Activated CD4-positive, alpha-beta T cell treated with anti-CD3 and anti-CD28 coated beads, Interleukin-2, amount 10 ng/mL, durations not matched to agents 24 days and 14 days (primary cell): ENCODE measurements around the gene PKMYT1. TPM values are rescaled to one million over a fixed set of nuclear protein-coding genes. Genes with fewer than 3 reads are reported as not detected.

Experiments
- DNase-seq: peaks from one replicate; pipeline ENCODE4 v3.0.0; 2022
- H3K27ac Mint-ChIP-seq: one replicate; pipeline ENCODE4 v1.8.0; 2022; ENCODE audit warnings: mild to moderate bottlenecking, mixed read lengths
- H3K27me3 Mint-ChIP-seq: one replicate; pipeline ENCODE4 v1.8.0; 2022; ENCODE audit warnings: mixed read lengths
- H3K36me3 Mint-ChIP-seq: one replicate; pipeline ENCODE4 v1.8.0; 2022; ENCODE audit warnings: low read depth, mild to moderate bottlenecking, mixed read lengths
- H3K4me1 Mint-ChIP-seq: one replicate; pipeline ENCODE4 v1.8.0; 2021; ENCODE audit warnings: mixed read lengths
- H3K4me3 Mint-ChIP-seq: one replicate; pipeline ENCODE4 v1.8.0; 2022; ENCODE audit warnings: mild to moderate bottlenecking, moderate library complexity, mixed read lengths
- H3K9me3 Mint-ChIP-seq: one replicate; pipeline ENCODE4 v1.8.0; 2021; ENCODE audit warnings: mixed read lengths
- intact Hi-C: fragments of 100-400 bp; cut with micrococcal nuclease; formaldehyde crosslinking; loops from one replicate; pipeline ENCODE4 v1.15.1; 2023
- total RNA-seq: library from RNA; stranded (reverse); gene quantifications from 2 replicates; pipeline ENCODE4 v1.2.3, GENCODE V29; 2022

Gene PKMYT1
- total RNA-seq, 1 donor from 2014 or later: 152 TPM

- peaks cover 19% of the 10 kb centered on the region for H3K36me3 Mint-ChIP-seq
- H3K4me1 Mint-ChIP-seq: peaks cover 41% of the 10 kb centered on the region
Measured at GRCh38 chr16:3022684-3023414, 42.6 kb upstream of the PKMYT1 start.

GRCh38 chr16:3022208-3022683, 42.0 kb upstream of the PKMYT1 start:
- intact Hi-C loops: loop anchor here (10.0 kb wide), 1 partner anchor 263 kb away; the partner anchor contains the start of gene ZNF263
- Mint-ChIP-seq H3K27ac (peak overlapping the region; percentile 95), H3K4me3 (peak overlapping the region; percentile 83), H3K4me1 (peaks cover 41% of the 10 kb centered on the region), H3K27me3 (peaks cover 8% of the 10 kb centered on the region), H3K9me3 (no peaks in the 10 kb centered on the region), H3K36me3 (peaks cover 17% of the 10 kb centered on the region)
- DNase-seq: peak; percentile 91

More at GRCh38 chr16:3022684-3023414, 42.6 kb upstream of the PKMYT1 start:
- Mint-ChIP-seq H3K9me3 (no peaks in the 10 kb centered on the region), H3K27ac (peak overlapping the region; percentile 95), H3K27me3 (peaks cover 8% of the 10 kb centered on the region), H3K4me3 (peak overlapping the region; percentile 83)
- intact Hi-C loops: loop anchor here (10.0 kb wide), 1 partner anchor 262 kb away; the partner anchor contains the start of gene ZNF263
- peak; percentile 78 for DNase-seq

DNA sequence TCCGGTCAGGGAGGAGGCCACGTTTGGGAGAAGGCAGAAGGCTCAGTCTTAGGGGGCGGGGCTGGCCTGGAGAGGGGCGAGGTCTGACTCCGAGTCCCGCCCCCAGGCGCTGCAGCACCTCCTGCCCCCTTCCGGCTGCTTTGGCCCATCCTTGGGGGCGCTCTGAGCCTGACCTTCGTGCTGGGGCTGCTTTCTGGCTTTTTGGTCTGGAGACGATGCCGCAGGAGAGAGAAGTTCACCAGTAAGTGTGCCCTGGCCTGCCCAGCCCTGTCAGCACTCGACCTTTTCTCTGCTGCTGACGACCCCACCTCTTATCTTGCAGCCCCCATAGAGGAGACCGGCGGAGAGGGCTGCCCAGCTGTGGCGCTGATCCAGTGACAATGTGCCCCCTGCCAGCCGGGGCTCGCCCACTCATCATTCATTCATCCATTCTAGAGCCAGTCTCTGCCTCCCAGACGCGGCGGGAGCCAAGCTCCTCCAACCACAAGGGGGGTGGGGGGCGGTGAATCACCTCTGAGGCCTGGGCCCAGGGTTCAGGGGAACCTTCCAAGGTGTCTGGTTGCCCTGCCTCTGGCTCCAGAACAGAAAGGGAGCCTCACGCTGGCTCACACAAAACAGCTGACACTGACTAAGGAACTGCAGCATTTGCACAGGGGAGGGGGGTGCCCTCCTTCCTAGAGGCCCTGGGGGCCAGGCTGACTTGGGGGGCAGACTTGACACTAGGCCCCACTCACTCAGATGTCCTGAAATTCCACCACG, 41.4 kb upstream of the PKMYT1 start:
- H3K27me3 Mint-ChIP-seq: peaks cover 13% of the 10 kb centered on the region
- peak; percentile 93 for DNase-seq
- peak overlapping the region; percentile 95 for H3K27ac Mint-ChIP-seq
- peaks cover 41% of the 10 kb centered on the region for H3K4me1 Mint-ChIP-seq
- intact Hi-C loops: loop anchor here (2.0 to 10.0 kb wide), 2 partner anchors 51 to 263 kb away; partner anchors contain the start of gene ZNF263
- H3K4me3 Mint-ChIP-seq: peak overlapping the region; percentile 83
- H3K36me3 Mint-ChIP-seq: peaks cover 11% of the 10 kb centered on the region
- H3K9me3 Mint-ChIP-seq: no peaks in the 10 kb centered on the region

- H3K4me1 Mint-ChIP-seq: peaks cover 37% of the 10 kb centered on the region
- DNase-seq: peak; percentile 82
- intact Hi-C loops: loop anchor here (1.0 to 10.0 kb wide), 3 partner anchors 17 to 264 kb away; partner anchors contain the start of gene ZNF263
Measured at GRCh38 chr16:3020604-3021448, 40.6 kb upstream of the PKMYT1 start.

DNA sequence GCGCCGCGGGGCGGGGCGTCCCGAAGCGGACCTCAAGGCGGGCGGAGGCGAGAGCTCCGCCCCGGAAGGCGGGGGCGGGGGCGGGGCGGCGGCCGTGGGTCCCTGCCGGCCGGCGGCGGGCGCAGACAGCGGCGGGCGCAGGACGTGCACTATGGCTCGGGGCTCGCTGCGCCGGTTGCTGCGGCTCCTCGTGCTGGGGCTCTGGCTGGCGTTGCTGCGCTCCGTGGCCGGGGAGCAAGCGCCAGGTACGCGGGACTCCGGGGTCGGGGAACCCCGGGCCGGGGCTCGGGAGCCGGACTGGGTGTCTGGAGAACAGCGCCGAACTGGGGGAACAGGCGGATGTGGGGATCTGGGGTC, 40.0 kb upstream of the PKMYT1 start, which contains the start of gene TNFRSF12A:
TNFRSF12A (plus strand) TSS at position 122 of the 357 bp plus-strand sequence; CDS start at position 152, 30 bp downstream.
- intact Hi-C loops: loop anchor here (1.0 to 10.0 kb wide), 3 partner anchors 16 to 265 kb away; partner anchors contain the start of gene ZNF263

More at GRCh38 chr16:3020604-3021448, 40.6 kb upstream of the PKMYT1 start:
- H3K27ac Mint-ChIP-seq: peak overlapping the region; percentile 95
- peak overlapping the region; percentile 83 for H3K4me3 Mint-ChIP-seq
- peaks cover 13% of the 10 kb centered on the region for H3K27me3 Mint-ChIP-seq
- no peaks in the 10 kb centered on the region for H3K9me3 Mint-ChIP-seq
- peaks cover 3% of the 10 kb centered on the region for H3K36me3 Mint-ChIP-seq

GRCh38 chr16:3019594-3020246, 39.5 kb upstream of the PKMYT1 start:
- peaks cover 3% of the 10 kb centered on the region for H3K36me3 Mint-ChIP-seq
- H3K4me3 Mint-ChIP-seq: peak overlapping the region; percentile 83
- H3K9me3 Mint-ChIP-seq: no peaks in the 10 kb centered on the region
- intact Hi-C loops: loop anchor here (1.0 to 10.0 kb wide), 3 partner anchors 15 to 265 kb away; partner anchors contain the start of gene ZNF263
- peak overlapping the region; percentile 86 for H3K27ac Mint-ChIP-seq
- DNase-seq: no peak
- peaks cover 37% of the 10 kb centered on the region for H3K4me1 Mint-ChIP-seq
- H3K27me3 Mint-ChIP-seq: peaks cover 16% of the 10 kb centered on the region

More for the DNA sequence above, 40.0 kb upstream of the PKMYT1 start, which contains the start of gene TNFRSF12A:
- Mint-ChIP-seq H3K9me3 (no peaks in the 10 kb centered on the region), H3K4me3 (peak within 1 kb of the TSS; percentile 83), H3K4me1 (peaks cover 37% of the 10 kb centered on the region), H3K27ac (peak within 1 kb of the TSS; percentile 95), H3K27me3 (peaks cover 13% of the 10 kb centered on the region), H3K36me3 (peaks cover 3% of the 10 kb centered on the region)
- DNase-seq: peak; percentile 92

DNA sequence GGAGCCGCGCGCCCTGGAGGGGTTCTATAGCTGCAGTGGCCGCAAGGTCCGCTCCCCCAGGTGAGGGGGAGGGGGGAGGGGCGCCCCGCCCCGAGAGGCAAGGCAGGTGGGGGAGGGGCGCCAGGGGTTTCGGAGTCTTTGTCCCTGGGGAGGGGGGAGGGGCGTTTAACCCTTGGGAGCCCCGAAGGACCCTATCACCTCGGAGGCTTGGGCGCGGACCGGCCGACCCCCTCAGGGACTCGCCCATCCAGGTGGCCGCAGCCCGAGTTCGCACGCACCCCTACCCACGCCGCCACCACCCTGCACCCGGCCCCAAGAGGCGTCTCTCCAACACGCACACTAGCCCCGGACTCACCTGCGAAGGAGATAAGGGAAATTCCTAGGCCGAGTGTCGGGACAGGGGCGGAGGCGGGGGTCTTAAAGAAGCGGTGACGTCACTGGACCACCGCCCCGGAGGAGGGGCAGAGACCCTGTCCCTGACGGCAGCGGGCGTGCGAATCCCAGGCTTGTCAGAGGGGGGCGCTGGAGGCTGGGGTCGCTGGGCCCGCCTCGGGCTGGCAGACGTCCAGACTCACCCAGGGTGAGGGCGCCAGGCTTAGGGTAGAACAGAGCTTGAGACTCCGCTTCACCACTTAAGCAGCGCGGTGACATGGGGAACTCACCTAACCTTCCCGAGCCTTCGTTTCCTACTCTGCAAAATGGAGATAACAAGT, 37.7 kb upstream of the PKMYT1 start, which contains the start of gene CLDN6:
CLDN6 (minus strand) TSS at position 390 of the 713 bp plus-strand sequence. CDS start 2,162 bp downstream, outside the sequence.
- peak; percentile 75 for DNase-seq
- Mint-ChIP-seq H3K4me1 (peaks cover 28% of the 10 kb centered on the region), H3K9me3 (no peaks in the 10 kb centered on the region), H3K36me3 (no peaks in the 10 kb centered on the region), H3K27me3 (peaks cover 23% of the 10 kb centered on the region), H3K27ac (peak within 1 kb of the TSS; percentile 58), H3K4me3 (peak within 1 kb of the TSS; percentile 21)
- intact Hi-C loops: no loop called here

- intact Hi-C loops: no loop called here
- no peak overlapping the region for H3K27ac Mint-ChIP-seq
- H3K36me3 Mint-ChIP-seq: no peaks in the 10 kb centered on the region
- peaks cover 29% of the 10 kb centered on the region for H3K27me3 Mint-ChIP-seq
- H3K4me1 Mint-ChIP-seq: peaks cover 22% of the 10 kb centered on the region
- no peak for DNase-seq
- H3K4me3 Mint-ChIP-seq: no peak overlapping the region
- H3K9me3 Mint-ChIP-seq: no peaks in the 10 kb centered on the region
Measured at GRCh38 chr16:3017344-3017743, 37.1 kb upstream of the PKMYT1 start.

- Mint-ChIP-seq H3K27ac (no peak overlapping the region), H3K4me1 (peaks cover 9% of the 10 kb centered on the region), H3K4me3 (no peak overlapping the region), H3K36me3 (no peaks in the 10 kb centered on the region), H3K9me3 (no peaks in the 10 kb centered on the region), H3K27me3 (peaks cover 31% of the 10 kb centered on the region)
- DNase-seq: no peak
- intact Hi-C loops: no loop called here
Measured at GRCh38 chr16:3015865-3016521, 35.7 kb upstream of the PKMYT1 start.

GRCh38 chr16:3014971-3015370, 34.7 kb upstream of the PKMYT1 start:
- no peak for DNase-seq
- H3K9me3 Mint-ChIP-seq: no peaks in the 10 kb centered on the region
- peaks cover 5% of the 10 kb centered on the region for H3K4me1 Mint-ChIP-seq
- intact Hi-C loops: no loop called here
- H3K36me3 Mint-ChIP-seq: no peaks in the 10 kb centered on the region
- peaks cover 30% of the 10 kb centered on the region for H3K27me3 Mint-ChIP-seq
- H3K27ac Mint-ChIP-seq: no peak overlapping the region
- no peak overlapping the region for H3K4me3 Mint-ChIP-seq

DNA sequence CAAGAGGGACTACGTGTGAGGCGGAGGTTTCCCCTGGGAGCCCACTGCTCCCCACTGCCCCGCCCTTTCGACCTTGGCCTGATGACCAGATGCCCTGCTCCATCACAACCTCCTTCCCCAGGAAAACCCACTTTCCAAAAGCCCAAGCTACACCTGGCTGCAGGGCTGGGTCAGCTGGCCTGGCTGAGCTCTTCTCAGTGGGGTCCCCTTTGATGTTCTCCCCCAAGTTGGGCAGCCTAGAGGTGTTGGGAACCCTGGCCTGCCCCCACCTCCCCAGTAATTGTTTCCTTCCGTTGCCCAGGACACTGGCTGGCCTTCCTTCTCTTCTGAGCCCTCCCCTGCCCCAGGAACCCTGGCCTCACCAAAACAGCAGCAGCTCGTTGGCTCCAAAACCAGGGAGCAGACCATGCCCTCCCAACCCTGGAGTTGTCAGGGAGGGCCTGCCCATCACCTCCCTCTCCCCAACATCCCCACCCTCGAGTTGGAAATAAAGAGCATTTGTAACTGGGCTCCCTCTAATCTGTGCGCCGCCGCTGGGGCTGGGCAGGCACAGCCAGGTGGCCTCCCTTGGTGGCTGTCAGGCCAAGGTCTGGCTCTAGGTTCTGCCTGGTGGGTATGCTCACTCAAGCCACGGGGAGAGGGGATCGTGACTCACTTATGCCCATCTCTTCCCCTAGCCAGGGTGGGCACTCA, 33.9 kb upstream of the PKMYT1 start:
- H3K9me3 Mint-ChIP-seq: no peaks in the 10 kb centered on the region
- H3K27ac Mint-ChIP-seq: no peak overlapping the region
- peaks cover 28% of the 10 kb centered on the region for H3K27me3 Mint-ChIP-seq
- H3K4me1 Mint-ChIP-seq: peaks cover 3% of the 10 kb centered on the region
- DNase-seq: no peak
- H3K36me3 Mint-ChIP-seq: no peaks in the 10 kb centered on the region
- intact Hi-C loops: no loop called here
- no peak overlapping the region for H3K4me3 Mint-ChIP-seq
